ENCODE measurements around the gene TGFBR3. TPM values are rescaled to one million over a fixed set of nuclear protein-coding genes. Genes with fewer than 3 reads are reported as not detected.

TGFBR3 gene
- total RNA-seq, 1 experiment from 2014 or later: 2.4 TPM

- Histone ChIP-seq H3K18ac (ENCODE audit: insufficient read length, low read depth, low read length) (no peak overlapping the region), H2BK15ac (ENCODE audit: low read depth, low read length) (no peak overlapping the region), H3K56ac (ENCODE audit: insufficient read length, low read depth, low read length) (no peak overlapping the region), H3K4me1 (ENCODE audit: insufficient read depth, low read length) (peaks cover 5% of the 10 kb centered on the region; the same call in 1 of the 2 replicates), H2BK12ac (ENCODE audit: insufficient read length, low read depth, low read length) (no peak overlapping the region), H3K14ac (ENCODE audit: insufficient read depth, low read length) (no peak overlapping the region), H4K91ac (ENCODE audit: insufficient read length, low read depth, low read length) (no peak overlapping the region), H3K9me3 (ENCODE audit: control insufficient read depth, low read depth, low read length) (no peaks in the 10 kb centered on the region), H3K23me2 (ENCODE audit: insufficient read length, low read depth, low read length, poor library complexity, severe bottlenecking) (no peaks in the 10 kb centered on the region), H3K4me2 (ENCODE audit: insufficient read depth, insufficient read length, low read length) (no peak overlapping the region), H4K20me1 (ENCODE audit: control insufficient read depth, insufficient read depth, insufficient read length) (no peaks in the 10 kb centered on the region), H3K27me3 (ENCODE audit: insufficient read depth, low read length) (no peaks in the 10 kb centered on the region), H2AK5ac (ENCODE audit: insufficient read length, low read length) (no peak overlapping the region), H4K5ac (ENCODE audit: insufficient read length, low read depth, low read length) (no peak overlapping the region), H2BK20ac (ENCODE audit: low read depth, low read length, poor library complexity, severe bottlenecking) (no peak overlapping the region), H3K27ac (ENCODE audit: insufficient read length, low read depth, low read length) (no peak overlapping the region), H4K8ac (replicated peaks; ENCODE audit: insufficient read length, low read depth, low read length) (no peak overlapping the region), H3K9ac (ENCODE audit: extremely low read depth, insufficient read length, low read length) (no peak overlapping the region), H2AFZ (ENCODE audit: low read length) (no peak overlapping the region), H3K4ac (ENCODE audit: low read depth, low read length) (no peak overlapping the region), H3K79me2 (ENCODE audit: insufficient read depth, low read length) (no peaks in the 10 kb centered on the region), H3K23ac (ENCODE audit: insufficient read length, low read depth, low read length) (no peak overlapping the region), H2BK5ac (ENCODE audit: insufficient read length, low read length) (no peak overlapping the region), H2BK120ac (ENCODE audit: low read depth, low read length, poor library complexity, severe bottlenecking) (no peak overlapping the region), H3T11ph (ENCODE audit: low read length) (no peak overlapping the region), H3K79me1 (ENCODE audit: insufficient read depth, low read depth, low read length, poor library complexity, severe bottlenecking) (no peaks in the 10 kb centered on the region)
- Mint-ChIP-seq H3K4me1 (peaks cover 10 to 14% of the 10 kb centered on the region in 2 experiments), H3K27ac (no peak overlapping the region; a peak in 1 of 7 replicates), H3K4me3 (no peak overlapping the region), H3K9me3 (peaks cover 0 to 4% of the 10 kb centered on the region in 2 experiments; a peak in 2 of 5 replicates), H3K36me3 (ENCODE audit: insufficient read depth in 1 of 3, low read depth in 3 of 3) (peaks cover 1 to 9% (median 6%) of the 10 kb centered on the region in 3 experiments; a peak in 4 of 7 replicates), H3K27me3 (ENCODE audit: low read depth) (no peaks in the 10 kb centered on the region; the same call in 1 of the 2 replicates)
- no peak for TF ChIP-seq CTCF (conservative IDR thresholded peaks at IDR 0.05)
- no CpG with 5 or more reads among the region's 2 CpGs for WGBS (ENCODE audit: extremely low coverage, insufficient read length, low lambda C conversion rate)
- no peak for DNase-seq
Measured at GRCh38 chr1:91798740-91799139, 87.2 kb downstream of the TGFBR3 start.
